Liver (tissue), 4 donors: ENCODE measurements around the gene MAPK8. TPM values are rescaled to one million over a fixed set of nuclear protein-coding genes. Genes with fewer than 3 reads are reported as not detected.

ENCODE experiments used
- polyA plus RNA-seq, 2 donors: library from polyadenylated mRNA; stranded (reverse) in 1 of 2; unstranded in 1 of 2; fragments of 200-250 nt in 1 of 2; fragments of >200 nt in 1 of 2; fragmentation: Nextera tagmentation in 1 of 2; extraction: Ambion mirVana in 1 of 2; gene quantifications; one replicate each; pipeline versions ENCODE4 v1.2.1 to v1.2.3, GENCODE V29; 2013 to 2015
- total RNA-seq, 2 donors: library from RNA; depleted of rRNA; stranded (reverse); fragments of >200 nt; gene quantifications; one replicate each; pipeline ENCODE4 v1.2.3, GENCODE V29; 2014
- donor health status: healthy.
- donor health status: healthy.
- donor health status: healthy.

The MAPK8 gene
- total and polyA plus RNA-seq, 4 donors, result 14.9 to 51.6 (median 24.8) TPM

Other genes starting within 250 kb of the MAPK8 start
- under 1 TPM in 1 of 2 donors, not detected in 1; 0.28 TPM for gene FRMPD2, start 32.0 kb upstream of the MAPK8 start, total RNA-seq
- not detected for gene FRMPD2, start 32.0 kb upstream of the MAPK8 start, polyA plus RNA-seq